Liver (tissue), 2 donors: Measurements from ENCODE around the gene MAP1LC3C.

Source experiments
- FOXA1 ChIP-seq: IDR thresholded peaks from 2 replicates; pipeline ENCODE4 v1.6.1; 2016; ENCODE audit warnings: antibody characterized with exemption
- YY1 ChIP-seq: IDR thresholded peaks from 2 replicates; pipeline ENCODE4 v1.6.1; 2016; ENCODE audit warnings: antibody characterized with exemption, mild to moderate bottlenecking
- TF ChIP-seq, protein P1 (sequence below): fragments of 150-350 bp; IDR thresholded peaks from 2 replicates; pipeline ENCODE4 v1.5.1; 2017; ENCODE audit warnings: improper control_type of control experiment, low read depth, low read length; ENCODE audit not compliant: missing input control
- TF ChIP-seq, protein P2 (sequence below): IDR thresholded peaks from 2 replicates; pipeline ENCODE4 v1.6.1; 2016; ENCODE audit warnings: antibody characterized with exemption, mild to moderate bottlenecking
- donor health status: healthy.

DNA sequence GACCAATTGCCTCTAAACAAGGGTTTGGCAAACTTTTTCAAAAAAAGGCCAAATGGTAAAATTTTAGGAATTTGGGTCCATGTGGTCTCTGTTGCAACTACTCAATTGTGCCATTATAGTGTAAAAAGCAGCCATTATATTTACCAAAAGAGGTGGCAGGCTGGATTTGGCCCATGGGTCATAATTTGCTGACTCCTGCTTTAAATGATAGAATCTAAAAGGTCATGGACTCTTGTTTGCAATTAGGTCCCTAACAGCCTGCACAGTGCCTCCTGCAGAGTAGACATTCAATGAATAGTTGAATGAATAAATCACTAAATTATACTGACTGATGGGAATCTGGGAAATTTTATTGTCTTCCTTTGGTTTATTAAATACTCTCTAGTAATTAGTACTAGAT is 35.2 kb downstream of the MAP1LC3C start:
- TF ChIP-seq, protein P1, sequence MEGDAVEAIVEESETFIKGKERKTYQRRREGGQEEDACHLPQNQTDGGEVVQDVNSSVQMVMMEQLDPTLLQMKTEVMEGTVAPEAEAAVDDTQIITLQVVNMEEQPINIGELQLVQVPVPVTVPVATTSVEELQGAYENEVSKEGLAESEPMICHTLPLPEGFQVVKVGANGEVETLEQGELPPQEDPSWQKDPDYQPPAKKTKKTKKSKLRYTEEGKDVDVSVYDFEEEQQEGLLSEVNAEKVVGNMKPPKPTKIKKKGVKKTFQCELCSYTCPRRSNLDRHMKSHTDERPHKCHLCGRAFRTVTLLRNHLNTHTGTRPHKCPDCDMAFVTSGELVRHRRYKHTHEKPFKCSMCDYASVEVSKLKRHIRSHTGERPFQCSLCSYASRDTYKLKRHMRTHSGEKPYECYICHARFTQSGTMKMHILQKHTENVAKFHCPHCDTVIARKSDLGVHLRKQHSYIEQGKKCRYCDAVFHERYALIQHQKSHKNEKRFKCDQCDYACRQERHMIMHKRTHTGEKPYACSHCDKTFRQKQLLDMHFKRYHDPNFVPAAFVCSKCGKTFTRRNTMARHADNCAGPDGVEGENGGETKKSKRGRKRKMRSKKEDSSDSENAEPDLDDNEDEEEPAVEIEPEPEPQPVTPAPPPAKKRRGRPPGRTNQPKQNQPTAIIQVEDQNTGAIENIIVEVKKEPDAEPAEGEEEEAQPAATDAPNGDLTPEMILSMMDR: no peak
- no peak for TF ChIP-seq YY1
- no peak for TF ChIP-seq FOXA1
- TF ChIP-seq, protein P2, sequence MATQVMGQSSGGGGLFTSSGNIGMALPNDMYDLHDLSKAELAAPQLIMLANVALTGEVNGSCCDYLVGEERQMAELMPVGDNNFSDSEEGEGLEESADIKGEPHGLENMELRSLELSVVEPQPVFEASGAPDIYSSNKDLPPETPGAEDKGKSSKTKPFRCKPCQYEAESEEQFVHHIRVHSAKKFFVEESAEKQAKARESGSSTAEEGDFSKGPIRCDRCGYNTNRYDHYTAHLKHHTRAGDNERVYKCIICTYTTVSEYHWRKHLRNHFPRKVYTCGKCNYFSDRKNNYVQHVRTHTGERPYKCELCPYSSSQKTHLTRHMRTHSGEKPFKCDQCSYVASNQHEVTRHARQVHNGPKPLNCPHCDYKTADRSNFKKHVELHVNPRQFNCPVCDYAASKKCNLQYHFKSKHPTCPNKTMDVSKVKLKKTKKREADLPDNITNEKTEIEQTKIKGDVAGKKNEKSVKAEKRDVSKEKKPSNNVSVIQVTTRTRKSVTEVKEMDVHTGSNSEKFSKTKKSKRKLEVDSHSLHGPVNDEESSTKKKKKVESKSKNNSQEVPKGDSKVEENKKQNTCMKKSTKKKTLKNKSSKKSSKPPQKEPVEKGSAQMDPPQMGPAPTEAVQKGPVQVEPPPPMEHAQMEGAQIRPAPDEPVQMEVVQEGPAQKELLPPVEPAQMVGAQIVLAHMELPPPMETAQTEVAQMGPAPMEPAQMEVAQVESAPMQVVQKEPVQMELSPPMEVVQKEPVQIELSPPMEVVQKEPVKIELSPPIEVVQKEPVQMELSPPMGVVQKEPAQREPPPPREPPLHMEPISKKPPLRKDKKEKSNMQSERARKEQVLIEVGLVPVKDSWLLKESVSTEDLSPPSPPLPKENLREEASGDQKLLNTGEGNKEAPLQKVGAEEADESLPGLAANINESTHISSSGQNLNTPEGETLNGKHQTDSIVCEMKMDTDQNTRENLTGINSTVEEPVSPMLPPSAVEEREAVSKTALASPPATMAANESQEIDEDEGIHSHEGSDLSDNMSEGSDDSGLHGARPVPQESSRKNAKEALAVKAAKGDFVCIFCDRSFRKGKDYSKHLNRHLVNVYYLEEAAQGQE: no peak
